ENCODE measurements around the gene PTPRN2. TPM values are rescaled to one million over a fixed set of nuclear protein-coding genes. Genes with fewer than 3 reads are reported as not detected.

Gene PTPRN2
- total and polyA plus RNA-seq, 2 donors (not counting 3 experiments of a cell fraction or from before 2014, with no cell fraction given), result 0.62 to 0.88 TPM

- Histone ChIP-seq H3K79me2 (ENCODE audit: control insufficient read depth, insufficient read depth, low read length) (no peaks in the 10 kb centered on the region), H3K4me1 (ENCODE audit: control insufficient read depth, extremely low read depth, insufficient read depth, low read length) (no peaks in the 10 kb centered on the region), H3K9me3 (replicated peaks; ENCODE audit: control insufficient read depth, insufficient read depth, low read length) (no peaks in the 10 kb centered on the region), H2AFZ (ENCODE audit: low read depth, low read length) (no peak overlapping the region), H3K9me1 (replicated peaks; ENCODE audit: control insufficient read depth, extremely low read depth, insufficient read depth, low read length) (no peaks in the 10 kb centered on the region), H3K4me3 (replicated peaks in 1 of 3; ENCODE audit: insufficient read depth in 1 of 3, low read depth in 1 of 3, low read length in 3 of 3) (no peak overlapping the region), H3K36me3 (ENCODE audit: control insufficient read depth in 2 of 2, extremely low read depth in 1 of 2, insufficient read depth in 2 of 2, low read length in 2 of 2) (no peaks in the 10 kb centered on the region), H3K9ac (replicated peaks; ENCODE audit: extremely low read depth, insufficient read depth, low read length) (no peak overlapping the region), H3K27me3 (ENCODE audit: control insufficient read depth in 2 of 2, insufficient read depth in 2 of 2, low read length in 2 of 2) (no peaks in the 10 kb centered on the region), H3K27ac (ENCODE audit: insufficient read depth, low read depth, low read length) (no peak overlapping the region), H4K20me1 (replicated peaks; ENCODE audit: control insufficient read depth, extremely low read depth, insufficient read depth, low read length) (no peaks in the 10 kb centered on the region), H3K4me2 (ENCODE audit: insufficient read depth, low read length) (no peak overlapping the region)
- dilution Hi-C loops (cut with MboI; ENCODE audit: extremely low pct_ligation_motif_present, low sequenced_read_pairs), result no loop called here
- no TSS peak for BruUV-seq (replicated peaks)
- CTCF ChIA-PET, result no interaction called here
- FAIRE-seq (no peak), DNase-seq (ENCODE audit: low read depth, low spot score) (no peak)
- TF ChIP-seq GATA2 (IDR thresholded peaks at IDR 0.05; ENCODE audit: insufficient read depth, insufficient read length, low read depth, low read length) (no peak), JUN (IDR thresholded peaks at IDR 0.05; ENCODE audit: borderline replicate concordance, insufficient read depth, insufficient read length, low read depth) (no peak), POLR2AphosphoS5 (IDR thresholded peaks at IDR 0.05; ENCODE audit: insufficient read depth, low read depth, low read length) (no peak), FOS (IDR thresholded peaks at IDR 0.05; ENCODE audit: borderline replicate concordance, insufficient read depth, low read length) (no peak), MYC (IDR thresholded peaks at IDR 0.05; ENCODE audit: low read depth, low read length) (no peak), MAX (IDR thresholded peaks at IDR 0.05; ENCODE audit: insufficient read depth, insufficient read length) (no peak), POLR2A (IDR thresholded peaks at IDR 0.05; ENCODE audit: low read depth, low read length) (no peak), CTCF (IDR thresholded peaks at IDR 0.05; ENCODE audit: extremely low read depth in 1 of 2, insufficient read depth in 1 of 2, low read depth in 1 of 2, low read length in 2 of 2) (no peak), EZH2 (IDR thresholded peaks at IDR 0.05; ENCODE audit: borderline replicate concordance, low read depth, low read length, severe bottlenecking) (no peak)
- intact Hi-C loops (cut with micrococcal nuclease), result no loop called here
- POLR2A ChIA-PET, result no interaction called here
Measured at GRCh38 chr7:157584420-157584819, 1003.2 kb downstream of the PTPRN2 start.

Measured in endothelial cell of umbilical vein (primary cell).